ENCODE results near the gene XRCC3.
A peak's percentile ranks its signal among the peaks of the same experiment; 100 is the strongest.

The XRCC3 gene

GRCh38 chr14:103739466-103739792, 24.2 kb upstream of the XRCC3 start:
- peak; percentile 54 for DNase-seq (ENCODE audit: low spot score)
- no peak for TF ChIP-seq CTCF (IDR thresholded peaks at IDR 0.05)
- Histone ChIP-seq H3K27ac (no peak overlapping the region), H3K4me3 (no peak overlapping the region)

- no peak overlapping the region for H3K27ac ChIP-seq
- DNase-seq (ENCODE audit: low spot score): no peak
- H3K4me3 ChIP-seq: no peak overlapping the region
- TF ChIP-seq CTCF (IDR thresholded peaks at IDR 0.05): no peak
These were observed 23.6 kb upstream of the XRCC3 start for GRCh38 chr14:103738701-103739451.

GRCh38 chr14:103738166-103738565, 22.9 kb upstream of the XRCC3 start:
- no peak for DNase-seq (ENCODE audit: low spot score)
- no peak for TF ChIP-seq CTCF (IDR thresholded peaks at IDR 0.05)
- no peak overlapping the region for H3K27ac ChIP-seq
- no peak overlapping the region for H3K4me3 ChIP-seq

- Histone ChIP-seq H3K27ac (peak overlapping the region in 1 of 2 donors; percentile 67), H3K4me3 (no peak overlapping the region)
- DNase-seq (ENCODE audit: low spot score): no peak
- TF ChIP-seq CTCF (IDR thresholded peaks at IDR 0.05): no peak
These were observed 22.3 kb upstream of the XRCC3 start for GRCh38 chr14:103737432-103738045.

GRCh38 chr14:103736546-103737431, 21.5 kb upstream of the XRCC3 start:
- DNase-seq (ENCODE audit: low spot score): no peak
- TF ChIP-seq CTCF (IDR thresholded peaks at IDR 0.05): no peak
- Histone ChIP-seq H3K27ac (peak overlapping the region; percentile 67 to 85), H3K4me3 (no peak overlapping the region)

GRCh38 chr14:103735815-103736545, 20.7 kb upstream of the XRCC3 start:
- DNase-seq (ENCODE audit: low spot score): no peak
- Histone ChIP-seq H3K4me3 (no peak overlapping the region), H3K27ac (peak overlapping the region; percentile 67 to 85)
- TF ChIP-seq CTCF (IDR thresholded peaks at IDR 0.05): no peak
